K562 (cell line): ENCODE results near the gene HOXC10. TPM values are rescaled to one million over a fixed set of nuclear protein-coding genes. Genes with fewer than 3 reads are reported as not detected.
A peak's percentile ranks its signal among the peaks of the same experiment; 100 is the strongest.

Experiments used
- ATAC-seq: fragments of 200-7000 bp; cut with Tn5 transposase; 3 replicates; pipeline ENCODE4 v1.9.1; 2020; ENCODE audit warnings: moderate library complexity
- BruUV-seq: library from RNA; stranded (reverse); fragments of 400-500 nt; replicated peaks from 2 replicates; lab custom pipeline; 2021; lab: Mats Ljungman, UMichigan
- CTCF ChIA-PET: fragments of 300-600 bp; formaldehyde crosslinking; extraction: SDS; loops from one replicate; lab custom pipeline; 2021; ENCODE audit warnings: low intra/inter-chr PET ratio; lab: Yijun Ruan, JAX
- POLR2A ChIA-PET: fragments of 300-600, 350-650 bp; sonication (Branson Sonifier 250); formaldehyde crosslinking; extraction: SDS; loops from one replicate; lab custom pipeline; 2021; ENCODE audit warnings: antibody characterized with exemption, inconsistent platforms; lab: Yijun Ruan, JAX
- DNase-seq, 4 experiments: peaks; one replicate each; pipeline versions ENCODE4 v3.0.0 to v3.0.0-alpha.2; 2011 to 2018; ENCODE audit warnings: low spot score in 3 of 4, mixed read lengths in 3 of 4; ENCODE audit errors: extremely low read depth in 1 of 4
- FAIRE-seq: peaks from 2 replicates; lab custom pipeline; 2011; peaks lifted over from hg19 to GRCh38; lab: Jason Lieb, UNC
- H2AFZ ChIP-seq: 2 replicates; pipeline ENCODE4 v1.6.0; 2011; ENCODE audit warnings: low read depth, low read length, control low read depth, inconsistent platforms
- H3K27ac ChIP-seq: fragments of 200-600 bp; 3 replicates; pipeline ENCODE4 v1.8.0; 2011; ENCODE audit warnings: low read depth, mild to moderate bottlenecking, control low read depth, inconsistent platforms, low read length, moderate library complexity, mixed read lengths; ENCODE audit errors: extremely low read depth
- H3K27me3 ChIP-seq, 2 experiments: fragments of 300-600 bp in 1 of 2; 2 replicates in 1 of 2; 3 replicates in 1 of 2; pipeline versions ENCODE4 v1.6.0 to v1.8.0; 2011; ENCODE audit warnings: inconsistent platforms in 2 of 2, low read length in 2 of 2, mild to moderate bottlenecking in 1 of 2, mixed read lengths in 1 of 2, moderate library complexity in 1 of 2; ENCODE audit not compliant: control insufficient read depth in 2 of 2, insufficient read depth in 2 of 2
- H3K36me3 ChIP-seq: fragments of 300-600 bp; 3 replicates; pipeline ENCODE4 v1.8.0; 2011; ENCODE audit warnings: mild to moderate bottlenecking, low read length, inconsistent platforms; ENCODE audit not compliant: control insufficient read depth, insufficient read depth
- H3K4me1 ChIP-seq, 2 experiments: fragments of 200-600 bp in 1 of 2; replicated peaks in 1 of 2; 2 replicates in 1 of 2; 3 replicates in 1 of 2; pipeline versions ENCODE4 v1.5.1 to v1.8.0; 2011; ENCODE audit warnings: inconsistent platforms in 2 of 2, low read length in 2 of 2, mild to moderate bottlenecking in 1 of 2, mixed read lengths in 1 of 2, moderate library complexity in 1 of 2; ENCODE audit not compliant: control insufficient read depth in 2 of 2, insufficient read depth in 2 of 2
- H3K4me2 ChIP-seq: 2 replicates; pipeline ENCODE4 v1.6.1; 2011; ENCODE audit warnings: low read length, control low read depth, inconsistent platforms, mixed read lengths; ENCODE audit not compliant: insufficient read depth
- H3K4me3 ChIP-seq: fragments of 200-600 bp; sonication (generic), shearing (Covaris generic); 2 replicates; pipeline ENCODE4 v1.5.1; 2016; ENCODE audit warnings: control low read depth, inconsistent platforms
- H3K79me2 ChIP-seq: fragments of 200-600 bp; 3 replicates; pipeline ENCODE4 v1.8.0; 2011; ENCODE audit warnings: low read length, inconsistent platforms; ENCODE audit not compliant: control insufficient read depth, insufficient read depth
- H3K9ac ChIP-seq, 2 experiments: 2 replicates each; pipeline versions ENCODE4 v1.6.0 to v1.6.1; 2011; ENCODE audit warnings: low read depth in 2 of 2, low read length in 2 of 2, control low read depth in 1 of 2, inconsistent platforms in 1 of 2, mild to moderate bottlenecking in 1 of 2, mixed read lengths in 1 of 2; ENCODE audit not compliant: insufficient read depth in 1 of 2
- H3K9me1 ChIP-seq: one replicate; pipeline ENCODE4 v1.6.0; 2011; ENCODE audit warnings: inconsistent platforms, mild to moderate bottlenecking, low read length, moderate library complexity; ENCODE audit not compliant: control insufficient read depth, insufficient read depth
- H3K9me3 ChIP-seq: replicated peaks from 2 replicates; pipeline ENCODE4 v1.5.1; 2011; ENCODE audit warnings: low read depth, low read length, inconsistent platforms; ENCODE audit not compliant: control insufficient read depth, insufficient read depth
- H4K20me1 ChIP-seq: replicated peaks from 2 replicates; pipeline ENCODE4 v1.6.1; 2011; ENCODE audit warnings: low read length, inconsistent platforms, mixed read lengths; ENCODE audit not compliant: control insufficient read depth, insufficient read depth
- NFIC ChIP-seq: fragments of 450-650 bp; IDR thresholded peaks from 2 replicates; pipeline ENCODE4 v1.6.1; 2017; ENCODE audit warnings: mild to moderate bottlenecking, inconsistent platforms
- WGBS: fragments of 100-300 bp; shearing (Covaris generic); methylation state at CpG from one replicate; pipeline ENCODE4 v1.1.6; 2016; ENCODE audit warnings: low coverage, mixed read lengths; ENCODE audit not compliant: insufficient coverage; ENCODE audit errors: missing lambda C conversion rate; 5-methylcytosine and 5-hydroxymethylcytosine counted together
- in situ Hi-C: fragments of 300-500 bp; cut with MboI; formaldehyde crosslinking; loops from 4 replicates; pipeline ENCODE4 v1.15.0; 2018; ENCODE audit warnings: inconsistent platforms, mixed read lengths
- intact Hi-C: fragments of 100-400 bp; cut with micrococcal nuclease; formaldehyde crosslinking; loops from 2 replicates; pipeline ENCODE4 v1.14.2; 2022
- polyA plus RNA-seq, 8 experiments: library from polyadenylated mRNA; depleted of rRNA in 4 of 8; stranded (reverse) in 5 of 8; unstranded in 3 of 8; fragments of >200 nt; fragmentation: Nextera tagmentation in 2 of 8; fragmentation: Illumina TruSeq in 1 of 8; extraction: Ambion mirVana in 2 of 8; extraction: Trizol in 1 of 8; gene quantifications; 2 replicates each; pipeline versions ENCODE4 v1.2.1 to v1.2.3, GENCODE V29; 2011 to 2014; ENCODE audit warnings: inconsistent platforms in 1 of 8, missing spikeins in 1 of 8
- total RNA-seq, 7 experiments: library from RNA; depleted of rRNA in 6 of 7; stranded (reverse); fragments of >200 nt in 6 of 7; fragmentation: Illumina TruSeq in 2 of 7; extraction: Trizol in 2 of 7; gene quantifications; 2 replicates each; pipeline versions ENCODE4 v1.2.1 to v1.2.3, GENCODE V29; 2011 to 2021; ENCODE audit warnings: low replicate concordance in 1 of 7
- TF ChIP-seq, protein P1 (sequence below): sonication (generic); formaldehyde crosslinking; IDR thresholded peaks from 2 replicates; pipeline ENCODE4 v1.8.0; 2022; ENCODE audit warnings: mild to moderate bottlenecking, missing genetic modification reagents

HOXC10 gene
- total and polyA plus RNA-seq, 9 of the 15 experiments (the other 6 are each of a cell fraction or from before 2014, with no cell fraction given): 0.13 to 0.77 (median 0.35) TPM; not detected in 2

DNA sequence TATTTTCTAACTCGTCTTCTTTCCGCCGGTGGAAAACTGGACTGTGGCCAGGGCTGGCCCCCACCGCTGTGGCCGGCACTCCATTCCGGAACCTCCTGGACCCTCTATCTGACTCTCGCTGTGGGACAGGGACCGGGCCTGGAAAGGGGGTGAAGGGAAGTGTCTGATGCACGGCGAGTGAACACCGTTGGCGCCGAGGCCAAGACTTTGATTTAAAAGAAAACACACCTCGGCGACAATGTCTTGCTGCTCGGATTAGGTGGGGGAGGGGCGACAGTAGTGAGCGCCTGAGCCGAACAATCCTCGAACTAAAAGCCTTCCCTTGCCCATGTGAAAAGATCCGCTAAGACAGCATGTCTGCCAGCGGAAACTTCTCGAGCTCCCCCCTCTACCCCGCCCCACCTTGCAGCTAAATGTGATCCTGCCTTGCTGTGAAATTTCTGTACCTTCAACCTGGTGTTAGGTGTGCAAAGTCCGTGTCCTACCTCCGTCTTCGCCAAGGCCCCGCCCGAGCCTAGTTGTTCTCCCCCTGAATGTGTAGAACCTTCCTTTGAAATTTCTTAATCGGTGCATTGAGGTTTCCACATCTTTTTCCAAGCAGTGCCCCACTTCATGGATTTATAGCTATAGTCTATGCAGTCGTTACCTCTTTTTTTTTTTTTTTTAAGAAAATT is 9.3 kb upstream of the HOXC10 start:
- H3K27ac ChIP-seq: no peak overlapping the region
- no peak overlapping the region for H2AFZ ChIP-seq

More for the DNA sequence above, 9.3 kb upstream of the HOXC10 start:
- 22% methylated on average over 26 of the region's 31 CpGs for WGBS
- in situ Hi-C loops (no loop called here), intact Hi-C loops (no loop called here)
- ATAC-seq (no peak), DNase-seq (no peak), FAIRE-seq (no peak)
- Histone ChIP-seq H3K4me2 (no peak overlapping the region), H3K9me1 (no peaks in the 10 kb centered on the region), H3K4me1 (peaks cover 2 to 25% of the 10 kb centered on the region in 2 experiments; a peak in 2 of 5 replicates), H3K79me2 (no peaks in the 10 kb centered on the region), H3K9ac (no peak overlapping the region), H3K27me3 (peaks cover 40 to 63% of the 10 kb centered on the region in 2 experiments; a peak in 4 of 5 replicates), H3K36me3 (no peaks in the 10 kb centered on the region), H4K20me1 (peaks cover 5% of the 10 kb centered on the region; the same call in 1 of the 2 replicates), H3K9me3 (no peaks in the 10 kb centered on the region), H3K4me3 (no peak overlapping the region)
- ChIA-PET CTCF (no interaction called here), POLR2A (interaction anchor here (0.6 to 1.9 kb wide), 6 partner anchors 12 to 1629 kb away, joined by 3 to 11 read pairs (median 3); partner anchors contain the start of gene HOXC9)
- BruUV-seq: no TSS peak
- TF ChIP-seq NFIC: 0 out of 2 replicates have a peak, but pooled peaks have one; percentile 10
- TF ChIP-seq, protein P1, sequence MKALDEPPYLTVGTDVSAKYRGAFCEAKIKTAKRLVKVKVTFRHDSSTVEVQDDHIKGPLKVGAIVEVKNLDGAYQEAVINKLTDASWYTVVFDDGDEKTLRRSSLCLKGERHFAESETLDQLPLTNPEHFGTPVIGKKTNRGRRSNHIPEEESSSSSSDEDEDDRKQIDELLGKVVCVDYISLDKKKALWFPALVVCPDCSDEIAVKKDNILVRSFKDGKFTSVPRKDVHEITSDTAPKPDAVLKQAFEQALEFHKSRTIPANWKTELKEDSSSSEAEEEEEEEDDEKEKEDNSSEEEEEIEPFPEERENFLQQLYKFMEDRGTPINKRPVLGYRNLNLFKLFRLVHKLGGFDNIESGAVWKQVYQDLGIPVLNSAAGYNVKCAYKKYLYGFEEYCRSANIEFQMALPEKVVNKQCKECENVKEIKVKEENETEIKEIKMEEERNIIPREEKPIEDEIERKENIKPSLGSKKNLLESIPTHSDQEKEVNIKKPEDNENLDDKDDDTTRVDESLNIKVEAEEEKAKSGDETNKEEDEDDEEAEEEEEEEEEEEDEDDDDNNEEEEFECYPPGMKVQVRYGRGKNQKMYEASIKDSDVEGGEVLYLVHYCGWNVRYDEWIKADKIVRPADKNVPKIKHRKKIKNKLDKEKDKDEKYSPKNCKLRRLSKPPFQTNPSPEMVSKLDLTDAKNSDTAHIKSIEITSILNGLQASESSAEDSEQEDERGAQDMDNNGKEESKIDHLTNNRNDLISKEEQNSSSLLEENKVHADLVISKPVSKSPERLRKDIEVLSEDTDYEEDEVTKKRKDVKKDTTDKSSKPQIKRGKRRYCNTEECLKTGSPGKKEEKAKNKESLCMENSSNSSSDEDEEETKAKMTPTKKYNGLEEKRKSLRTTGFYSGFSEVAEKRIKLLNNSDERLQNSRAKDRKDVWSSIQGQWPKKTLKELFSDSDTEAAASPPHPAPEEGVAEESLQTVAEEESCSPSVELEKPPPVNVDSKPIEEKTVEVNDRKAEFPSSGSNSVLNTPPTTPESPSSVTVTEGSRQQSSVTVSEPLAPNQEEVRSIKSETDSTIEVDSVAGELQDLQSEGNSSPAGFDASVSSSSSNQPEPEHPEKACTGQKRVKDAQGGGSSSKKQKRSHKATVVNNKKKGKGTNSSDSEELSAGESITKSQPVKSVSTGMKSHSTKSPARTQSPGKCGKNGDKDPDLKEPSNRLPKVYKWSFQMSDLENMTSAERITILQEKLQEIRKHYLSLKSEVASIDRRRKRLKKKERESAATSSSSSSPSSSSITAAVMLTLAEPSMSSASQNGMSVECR (CRISPR knock-in tag): no peak
